AG04449 (cell line): ENCODE data around the gene ARHGEF38.

ENCODE experiments used
- CTCF ChIA-PET: fragments of 350-600 bp; formaldehyde crosslinking; extraction: SDS; loops from one replicate; lab custom pipeline; 2021; ENCODE audit warnings: antibody characterized with exemption; lab: Yijun Ruan, JAX
- POLR2A ChIA-PET: fragments of 400-600, 350-600 bp; formaldehyde crosslinking; extraction: SDS; loops from one replicate; lab custom pipeline; 2020; ENCODE audit warnings: antibody characterized with exemption, inconsistent platforms; lab: Yijun Ruan, JAX
- DNase-seq: peaks from one replicate; pipeline ENCODE4 v3.0.0-alpha.2; 2010; ENCODE audit warnings: low read depth, low spot score
- H3K4me3 ChIP-seq: 2 replicates; pipeline ENCODE4 v1.5.1; 2011; ENCODE audit warnings: low read depth, mild to moderate bottlenecking, control low read depth, low read length
- CTCF ChIP-seq: IDR thresholded peaks from one replicate; pipeline ENCODE4 v1.5.1; 2011; ENCODE audit warnings: mild to moderate bottlenecking, moderate library complexity, low read length, control low read depth, inconsistent platforms; ENCODE audit not compliant: insufficient read depth; ENCODE audit errors: missing control alignments

The ARHGEF38 gene

GRCh38 chr4:105550641-105551040 lies 1.8 kb upstream of the ARHGEF38 start:
- ChIA-PET POLR2A (no interaction called here), CTCF (no interaction called here)
- no peak for TF ChIP-seq CTCF
- no peak overlapping the region for H3K4me3 ChIP-seq
- DNase-seq, result no peak

GRCh38 chr4:105555409-105555808 lies 3.0 kb downstream of the ARHGEF38 start:
- TF ChIP-seq CTCF, result no peak
- ChIA-PET CTCF (no interaction called here), POLR2A (no interaction called here)
- DNase-seq, result no peak
- H3K4me3 ChIP-seq, result no peak overlapping the region

- DNase-seq, result no peak
- POLR2A ChIA-PET, result no interaction called here
- CTCF ChIA-PET, result no interaction called here
- no peak overlapping the region for H3K4me3 ChIP-seq
- no peak for TF ChIP-seq CTCF
These were observed 3.8 kb downstream of the ARHGEF38 start for GRCh38 chr4:105556206-105556605.

GRCh38 chr4:105558277-105558676 lies 5.9 kb downstream of the ARHGEF38 start:
- no peak for DNase-seq
- H3K4me3 ChIP-seq, result no peak overlapping the region
- TF ChIP-seq CTCF, result no peak
- ChIA-PET CTCF (no interaction called here), POLR2A (no interaction called here)

- DNase-seq, result no peak
- no peak overlapping the region for H3K4me3 ChIP-seq
- CTCF ChIA-PET, result no interaction called here
- POLR2A ChIA-PET, result no interaction called here
- no peak for TF ChIP-seq CTCF
These were observed 8.0 kb downstream of the ARHGEF38 start for GRCh38 chr4:105560421-105560848.

- TF ChIP-seq CTCF, result no peak
- ChIA-PET CTCF (no interaction called here), POLR2A (no interaction called here)
- DNase-seq, result no peak
- no peak overlapping the region for H3K4me3 ChIP-seq
These were observed 10.9 kb downstream of the ARHGEF38 start for GRCh38 chr4:105563352-105563751.

GRCh38 chr4:105568584-105568983 lies 16.2 kb downstream of the ARHGEF38 start:
- no peak overlapping the region for H3K4me3 ChIP-seq
- DNase-seq, result no peak
- ChIA-PET POLR2A (no interaction called here), CTCF (no interaction called here)
- TF ChIP-seq CTCF, result no peak
